Caco-2 (cell line): ENCODE data around the gene UTP3. TPM values are rescaled to one million over a fixed set of nuclear protein-coding genes. Genes with fewer than 3 reads are reported as not detected.
"Not testable (repeated sequence)": the region's sequence is repeated elsewhere in the genome, so short reads cannot be mapped to it uniquely, and the experiment has no call there.

Experiments used
- BruUV-seq: library from RNA; stranded (reverse); fragments of 400-500 nt; replicated peaks from 2 replicates; lab custom pipeline; 2021; lab: Mats Ljungman, UMichigan
- CTCF ChIA-PET: fragments of 300-600 bp; sonication (Branson Sonifier 250); formaldehyde crosslinking; loops from one replicate; lab custom pipeline; 2022; ENCODE audit warnings: antibody characterized with exemption; lab: Charles Lee
- POLR2A ChIA-PET: fragments of 300-600 bp; sonication (Branson Sonifier 250); formaldehyde crosslinking; loops from one replicate; lab custom pipeline; 2022; ENCODE audit warnings: antibody characterized with exemption; lab: Charles Lee
- DNase-seq, 2 experiments: peaks; one replicate each; pipeline versions ENCODE4 v3.0.0 to v3.0.0-alpha.2; 2020 to 2022
- H3K27me3 ChIP-seq: replicated peaks from 2 replicates; pipeline ENCODE4 v1.6.0; 2011; ENCODE audit warnings: low read length; ENCODE audit not compliant: control insufficient read depth, insufficient read depth
- H3K36me3 ChIP-seq: 2 replicates; pipeline ENCODE4 v1.5.1; 2011; ENCODE audit warnings: low read length; ENCODE audit not compliant: control insufficient read depth, insufficient read depth
- H3K4me1 ChIP-seq: fragments of 250-450 bp; sonication (Bioruptor Pico); 2 replicates; pipeline ENCODE4 v1.5.1; 2020; ENCODE audit warnings: mild to moderate bottlenecking
- H3K4me3 ChIP-seq: 2 replicates; pipeline ENCODE4 v1.5.1; 2011; ENCODE audit warnings: low read depth, mild to moderate bottlenecking, control low read depth, low read length
- H3K9me3 ChIP-seq: fragments of 250-450 bp; sonication (Bioruptor Pico); 2 replicates; pipeline ENCODE4 v1.5.1; 2020; ENCODE audit warnings: mild to moderate bottlenecking, moderate library complexity
- H3K27ac Mint-ChIP-seq: one replicate; pipeline ENCODE4 v1.8.0; 2022; ENCODE audit warnings: mixed read lengths; ENCODE audit not compliant: unreplicated experiment
- H3K27me3 Mint-ChIP-seq: one replicate; pipeline ENCODE4 v1.8.0; 2022; ENCODE audit warnings: mixed read lengths; ENCODE audit not compliant: insufficient read depth, unreplicated experiment
- H3K36me3 Mint-ChIP-seq: one replicate; pipeline ENCODE4 v1.8.0; 2022; ENCODE audit warnings: mild to moderate bottlenecking, mixed read lengths; ENCODE audit not compliant: insufficient read depth, unreplicated experiment
- H3K4me1 Mint-ChIP-seq: one replicate; pipeline ENCODE4 v1.8.0; 2022; ENCODE audit warnings: low read depth, mixed read lengths; ENCODE audit not compliant: unreplicated experiment
- H3K4me3 Mint-ChIP-seq: one replicate; pipeline ENCODE4 v1.8.0; 2022; ENCODE audit warnings: mild to moderate bottlenecking, moderate library complexity, mixed read lengths; ENCODE audit not compliant: unreplicated experiment
- H3K9me3 Mint-ChIP-seq: one replicate; pipeline ENCODE4 v1.8.0; 2022; ENCODE audit warnings: mixed read lengths; ENCODE audit not compliant: unreplicated experiment
- CTCF ChIP-seq, 2 experiments: fragments of 200-600 bp in 1 of 2; IDR thresholded peaks; 1 replicate in 1 of 2; 2 replicates in 1 of 2; pipeline versions ENCODE4 v1.5.1 to v1.8.0; 2011 to 2022; ENCODE audit warnings: antibody characterized with exemption in 1 of 2, control low read depth in 1 of 2, inconsistent platforms in 1 of 2, low read depth in 1 of 2, low read length in 1 of 2, mild to moderate bottlenecking in 1 of 2, moderate library complexity in 1 of 2; ENCODE audit not compliant: insufficient read depth in 1 of 2, severe bottlenecking in 1 of 2, unreplicated experiment in 1 of 2
- intact Hi-C: fragments of 100-400 bp; cut with micrococcal nuclease; formaldehyde crosslinking; loops from one replicate; pipeline ENCODE4 v1.10.0; 2022; ENCODE audit not compliant: unreplicated experiment
- total RNA-seq: library from RNA; stranded (reverse); gene quantifications from 2 replicates; pipeline ENCODE4 v1.2.3, GENCODE V29; 2022

UTP3 gene
- total RNA-seq, 1 experiment from 2014 or later: 28.2 TPM

- Histone ChIP-seq H3K9me3 (no peaks in the 10 kb centered on the region), H3K4me3 (no peak overlapping the region), H3K4me1 (no peaks in the 10 kb centered on the region), H3K27me3 (no peaks in the 10 kb centered on the region), H3K36me3 (no peaks in the 10 kb centered on the region)
- CTCF ChIA-PET: no interaction called here
- POLR2A ChIA-PET: no interaction called here
- no peak for DNase-seq
- H3K4me1 Mint-ChIP-seq: peaks cover 7% of the 10 kb centered on the region
- TF ChIP-seq CTCF (IDR thresholded peaks at IDR 0.05; ENCODE audit: insufficient read depth in 1 of 2, low read depth in 1 of 2, low read length in 1 of 2, severe bottlenecking in 1 of 2, unreplicated experiment in 1 of 2): no peak
- no peak overlapping the region for H3K4me3 Mint-ChIP-seq
- H3K27me3 Mint-ChIP-seq: no peaks in the 10 kb centered on the region
- intact Hi-C loops: no loop called here
- H3K36me3 Mint-ChIP-seq: no peaks in the 10 kb centered on the region
- no TSS peak for BruUV-seq
- H3K9me3 Mint-ChIP-seq: no peaks in the 10 kb centered on the region
- H3K27ac Mint-ChIP-seq: no peak overlapping the region
These were observed 29.9 kb upstream of the UTP3 start for GRCh38 chr4:70658418-70658817.

GRCh38 chr4:70660106-70660505, 28.2 kb upstream of the UTP3 start:
- Mint-ChIP-seq H3K36me3 (no peaks in the 10 kb centered on the region), H3K4me1 (no peaks in the 10 kb centered on the region), H3K9me3 (no peaks in the 10 kb centered on the region), H3K27me3 (no peaks in the 10 kb centered on the region), H3K27ac (no peak overlapping the region), H3K4me3 (no peak overlapping the region)
- Histone ChIP-seq H3K36me3 (no peaks in the 10 kb centered on the region), H3K9me3 (no peaks in the 10 kb centered on the region), H3K4me1 (no peaks in the 10 kb centered on the region), H3K27me3 (no peaks in the 10 kb centered on the region), H3K4me3 (no peak overlapping the region)
- TF ChIP-seq CTCF (IDR thresholded peaks at IDR 0.05; ENCODE audit: insufficient read depth in 1 of 2, low read depth in 1 of 2, low read length in 1 of 2, severe bottlenecking in 1 of 2, unreplicated experiment in 1 of 2): no peak
- ChIA-PET POLR2A (no interaction called here), CTCF (no interaction called here)
- no TSS peak for BruUV-seq
- intact Hi-C loops: no loop called here
- no peak for DNase-seq

- BruUV-seq, intact Hi-C loops, CTCF ChIA-PET: not testable (repeated sequence)
These were observed 26.9 kb upstream of the UTP3 start for GRCh38 chr4:70661309-70661922.

More at GRCh38 chr4:70661309-70661922, 26.9 kb upstream of the UTP3 start:
- H3K4me3 ChIP-seq, POLR2A ChIA-PET, H3K4me3 Mint-ChIP-seq, H3K9me3 ChIP-seq, H3K9me3 Mint-ChIP-seq, H3K27ac Mint-ChIP-seq, DNase-seq, H3K4me1 Mint-ChIP-seq, H3K36me3 ChIP-seq, H3K27me3 ChIP-seq, H3K36me3 Mint-ChIP-seq, H3K27me3 Mint-ChIP-seq, H3K4me1 ChIP-seq: not testable (repeated sequence)
